ENCODE results near the gene B9D2.

The B9D2 gene

DNA sequence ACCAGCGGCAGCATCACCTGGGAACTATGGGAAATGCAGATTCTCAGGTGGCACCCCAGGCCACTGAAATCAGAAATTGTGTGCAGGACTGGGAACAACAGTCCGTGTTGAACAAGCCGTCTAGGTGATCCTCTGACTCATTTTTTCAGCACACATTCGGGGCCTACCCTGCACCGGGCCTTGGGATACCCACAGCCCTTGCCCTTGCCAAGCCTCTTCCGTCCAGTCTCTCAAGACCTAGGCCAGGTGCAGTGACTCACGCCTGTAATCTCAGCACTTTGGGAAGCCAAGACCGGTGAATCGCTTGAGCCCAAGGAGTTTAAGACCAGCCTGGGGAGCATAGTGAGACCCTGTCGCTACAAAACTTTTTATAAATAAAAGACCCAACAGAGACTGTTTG lies 28.5 kb downstream of the B9D2 start:
- TF ChIP-seq, protein P1, sequence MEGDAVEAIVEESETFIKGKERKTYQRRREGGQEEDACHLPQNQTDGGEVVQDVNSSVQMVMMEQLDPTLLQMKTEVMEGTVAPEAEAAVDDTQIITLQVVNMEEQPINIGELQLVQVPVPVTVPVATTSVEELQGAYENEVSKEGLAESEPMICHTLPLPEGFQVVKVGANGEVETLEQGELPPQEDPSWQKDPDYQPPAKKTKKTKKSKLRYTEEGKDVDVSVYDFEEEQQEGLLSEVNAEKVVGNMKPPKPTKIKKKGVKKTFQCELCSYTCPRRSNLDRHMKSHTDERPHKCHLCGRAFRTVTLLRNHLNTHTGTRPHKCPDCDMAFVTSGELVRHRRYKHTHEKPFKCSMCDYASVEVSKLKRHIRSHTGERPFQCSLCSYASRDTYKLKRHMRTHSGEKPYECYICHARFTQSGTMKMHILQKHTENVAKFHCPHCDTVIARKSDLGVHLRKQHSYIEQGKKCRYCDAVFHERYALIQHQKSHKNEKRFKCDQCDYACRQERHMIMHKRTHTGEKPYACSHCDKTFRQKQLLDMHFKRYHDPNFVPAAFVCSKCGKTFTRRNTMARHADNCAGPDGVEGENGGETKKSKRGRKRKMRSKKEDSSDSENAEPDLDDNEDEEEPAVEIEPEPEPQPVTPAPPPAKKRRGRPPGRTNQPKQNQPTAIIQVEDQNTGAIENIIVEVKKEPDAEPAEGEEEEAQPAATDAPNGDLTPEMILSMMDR (IDR thresholded peaks at IDR 0.05; ENCODE audit: control insufficient read depth, extremely low read depth, insufficient read depth): no peak
- H3K4me3 ChIP-seq (ENCODE audit: low read depth, low read length): no peak overlapping the region
- DNase-seq (ENCODE audit: low read depth): no peak

DNA sequence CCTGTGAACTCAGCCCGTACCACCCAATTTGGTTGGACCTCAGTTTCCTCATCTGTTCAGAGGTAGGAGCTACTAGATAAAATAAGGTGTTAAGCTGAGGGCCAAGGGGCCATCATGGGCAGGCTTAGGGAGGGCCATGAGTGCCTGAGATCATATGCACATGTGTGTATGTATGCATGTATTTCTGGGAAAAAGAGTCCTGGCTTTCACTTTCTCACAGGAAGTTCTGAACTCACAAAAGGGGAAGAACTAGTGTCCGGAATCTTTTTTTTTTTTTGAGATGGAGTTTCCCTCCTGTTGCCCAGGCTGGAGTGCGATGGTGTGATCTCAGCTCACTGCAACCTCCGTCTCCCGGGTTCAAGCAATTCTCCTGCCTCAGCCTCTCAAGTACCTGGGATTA lies 29.2 kb downstream of the B9D2 start:
- TF ChIP-seq, protein P1 (IDR thresholded peaks at IDR 0.05; ENCODE audit: control insufficient read depth, extremely low read depth, insufficient read depth): no peak
- no peak for DNase-seq (ENCODE audit: low read depth)
- no peak overlapping the region for H3K4me3 ChIP-seq (ENCODE audit: low read depth, low read length)

DNA sequence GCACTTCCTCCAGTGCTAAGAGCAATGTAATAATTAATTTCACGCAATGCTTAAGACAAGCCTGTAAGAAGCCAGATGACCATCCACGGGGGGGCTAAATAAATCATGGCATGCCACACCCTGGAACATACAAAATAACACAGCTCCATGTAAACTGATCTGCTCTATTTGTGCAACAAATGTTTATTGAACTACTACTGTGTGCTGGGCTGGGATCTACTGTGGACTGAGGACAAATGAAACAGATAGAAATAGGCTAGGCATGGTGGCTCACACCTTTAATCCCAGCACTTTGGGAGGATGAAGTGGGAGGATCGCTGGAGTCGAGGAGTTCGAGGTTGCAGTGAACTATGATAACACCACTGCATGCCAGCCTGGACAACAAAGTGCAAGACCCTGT lies 31.5 kb downstream of the B9D2 start:
- TF ChIP-seq, protein P1 (IDR thresholded peaks at IDR 0.05; ENCODE audit: control insufficient read depth, extremely low read depth, insufficient read depth): no peak
- no peak for DNase-seq (ENCODE audit: low read depth)
- no peak overlapping the region for H3K4me3 ChIP-seq (ENCODE audit: low read depth, low read length)

DNA sequence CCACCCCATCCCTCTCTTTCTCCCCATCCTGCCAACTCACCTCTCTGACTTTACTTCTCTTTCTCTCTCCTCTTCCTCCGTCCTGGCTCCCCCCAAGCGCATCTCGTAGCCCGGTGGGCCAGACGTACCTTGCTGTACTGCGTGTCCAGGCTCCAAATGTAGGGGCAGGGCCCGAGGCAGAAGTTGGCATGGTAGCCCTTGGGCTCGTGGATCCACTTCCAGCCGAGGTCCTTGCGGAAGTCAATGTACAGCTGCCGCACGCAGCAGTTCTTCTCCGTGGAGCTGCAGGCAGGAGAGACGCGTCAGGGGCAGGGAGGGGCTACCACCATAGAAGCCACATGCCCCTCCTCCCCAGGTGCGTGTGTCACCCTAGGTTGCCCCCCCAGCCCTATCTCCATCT lies 31.9 kb downstream of the B9D2 start:
- no peak overlapping the region for H3K4me3 ChIP-seq (ENCODE audit: low read depth, low read length)
- DNase-seq (ENCODE audit: low read depth): no peak
- TF ChIP-seq, protein P1 (IDR thresholded peaks at IDR 0.05; ENCODE audit: control insufficient read depth, extremely low read depth, insufficient read depth): no peak

DNA sequence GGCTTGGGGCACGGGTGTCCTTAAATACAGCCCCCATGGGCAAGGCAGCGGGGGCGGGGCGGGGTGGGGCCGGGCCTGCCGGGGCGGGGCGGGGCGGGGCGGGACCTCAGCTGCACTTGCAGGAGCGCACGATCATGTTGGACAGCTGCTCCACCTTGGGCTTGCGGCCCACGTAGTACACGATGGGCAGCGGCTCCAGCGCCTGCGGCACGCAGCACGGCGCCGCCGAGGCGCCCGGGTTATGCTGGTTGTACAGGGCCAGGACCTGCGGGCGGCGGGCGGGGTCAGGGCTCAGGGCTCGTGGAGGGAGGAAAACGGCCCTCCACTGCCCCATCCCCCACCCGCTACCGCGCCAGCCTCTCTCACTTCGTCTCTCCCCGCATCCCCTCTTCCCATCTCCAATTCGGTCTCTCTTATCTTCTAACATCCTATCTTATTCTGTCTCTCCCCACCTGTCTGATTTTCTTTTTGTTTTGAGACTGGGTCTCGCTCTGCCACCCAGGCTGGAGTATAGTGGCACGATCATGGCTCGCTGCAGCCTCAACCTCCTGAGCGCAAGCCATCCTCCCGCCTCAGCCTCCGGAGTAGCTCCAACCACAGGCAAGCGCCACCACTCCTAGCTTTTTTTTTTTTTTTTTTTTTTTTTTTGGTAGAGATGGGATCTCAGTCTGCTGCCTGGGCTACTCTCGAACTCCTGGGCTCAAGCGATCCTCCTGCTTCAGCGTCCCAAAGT lies 32.8 kb downstream of the B9D2 start:
- peak; percentile 3 for DNase-seq (ENCODE audit: low read depth)
- TF ChIP-seq, protein P1 (IDR thresholded peaks at IDR 0.05; ENCODE audit: control insufficient read depth, extremely low read depth, insufficient read depth): no peak
- no peak overlapping the region for H3K4me3 ChIP-seq (ENCODE audit: low read depth, low read length)

DNA sequence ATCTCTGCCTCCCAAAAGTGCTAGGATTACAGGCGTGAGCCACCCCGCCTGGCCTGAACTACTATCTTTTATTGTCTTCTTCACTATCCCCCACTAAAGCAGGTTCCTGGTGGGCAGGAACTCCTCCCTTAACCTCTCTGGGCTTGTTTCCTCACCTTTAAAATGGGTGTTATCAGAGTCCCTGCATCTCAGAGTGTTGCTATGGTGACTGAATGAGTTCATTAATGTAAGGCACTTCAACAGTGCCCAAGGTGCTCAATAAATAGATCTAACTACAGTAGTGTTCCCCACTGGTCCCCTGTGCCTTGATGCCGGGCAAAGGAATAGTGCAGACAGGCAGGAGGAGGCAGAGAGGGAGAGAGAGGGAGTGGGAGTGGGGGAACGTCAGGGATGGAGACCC lies 33.5 kb downstream of the B9D2 start:
- TF ChIP-seq, protein P1 (IDR thresholded peaks at IDR 0.05; ENCODE audit: control insufficient read depth, extremely low read depth, insufficient read depth): no peak
- no peak for DNase-seq (ENCODE audit: low read depth)
- H3K4me3 ChIP-seq (ENCODE audit: low read depth, low read length): no peak overlapping the region

DNA sequence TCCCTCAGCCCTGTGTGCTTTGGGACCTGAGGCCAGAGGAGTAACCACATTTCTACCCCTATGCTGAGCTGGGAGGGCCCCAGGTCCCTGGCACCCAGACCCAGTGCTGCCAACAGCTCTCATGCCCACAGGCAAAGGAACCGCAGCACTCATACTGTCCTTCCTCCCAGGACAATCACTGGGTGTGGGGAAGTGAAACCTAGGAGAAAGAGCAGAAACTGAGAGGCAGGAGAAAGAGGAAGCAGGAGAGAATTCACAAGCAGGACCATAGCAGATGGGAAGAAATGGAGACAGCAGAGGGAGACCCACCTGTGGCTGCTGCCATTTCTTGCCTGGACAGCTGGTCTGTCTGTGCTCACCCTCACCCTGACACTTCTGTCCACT lies 35.1 kb downstream of the B9D2 start:
- H3K4me3 ChIP-seq (ENCODE audit: low read depth, low read length): no peak overlapping the region
- TF ChIP-seq, protein P1 (IDR thresholded peaks at IDR 0.05; ENCODE audit: control insufficient read depth, extremely low read depth, insufficient read depth): no peak
- DNase-seq (ENCODE audit: low read depth): no peak
